ENCODE results near the gene STARD3. TPM values are rescaled to one million over a fixed set of nuclear protein-coding genes. Genes with fewer than 3 reads are reported as not detected.

STARD3 gene
- total and polyA plus RNA-seq, 2 of the 13 experiments (the other 11 are each of a cell fraction or from before 2014, with no cell fraction given), result 34.6 to 100 TPM

DNA sequence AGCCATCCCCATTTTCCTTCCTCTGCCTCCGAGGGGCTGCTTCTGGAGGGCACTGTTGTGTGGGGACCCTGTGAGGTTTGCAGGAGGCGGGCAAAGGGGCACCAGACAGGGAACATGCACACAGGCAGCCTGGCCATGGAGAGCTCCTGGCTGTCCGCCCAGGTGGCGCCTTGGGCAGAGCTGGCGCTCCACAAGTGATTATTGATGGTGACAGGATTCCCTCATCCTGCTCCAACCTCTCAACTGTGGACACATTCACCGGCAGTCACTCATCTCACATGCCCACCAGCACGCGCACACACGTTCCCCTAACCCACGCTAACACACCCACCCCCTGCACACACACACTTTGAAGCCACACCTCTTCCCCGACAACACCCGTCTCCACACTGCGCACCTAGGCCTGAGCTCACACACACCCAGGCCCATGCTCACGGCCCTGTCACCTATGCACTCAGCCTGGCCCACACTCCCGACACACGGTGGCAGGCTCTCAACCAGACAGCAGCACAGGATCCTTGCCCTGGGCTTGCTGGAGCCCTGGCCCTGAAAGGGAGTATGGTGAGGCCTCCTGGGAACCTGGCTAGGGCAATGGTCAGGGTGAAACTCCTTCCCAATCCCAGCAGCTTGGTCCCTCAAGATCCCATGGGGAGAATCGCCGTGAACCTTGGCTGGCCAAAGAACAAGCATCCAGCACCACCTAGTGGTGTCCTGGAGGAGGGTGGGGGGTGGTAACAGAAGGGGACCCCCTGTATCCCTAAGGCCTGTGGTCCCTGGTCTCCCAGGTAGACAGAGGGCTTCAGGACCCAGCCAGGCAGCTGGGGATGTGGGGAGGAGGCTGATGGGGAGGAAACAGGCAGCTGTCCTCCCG lies 34.9 kb downstream of the STARD3 start (continued):
- peak; percentile 88; the same call in 1 of the 2 replicates for TF ChIP-seq ZNF772 (CRISPR knock-in tag; IDR thresholded peaks at IDR 0.05)
- TF ChIP-seq, protein P1, sequence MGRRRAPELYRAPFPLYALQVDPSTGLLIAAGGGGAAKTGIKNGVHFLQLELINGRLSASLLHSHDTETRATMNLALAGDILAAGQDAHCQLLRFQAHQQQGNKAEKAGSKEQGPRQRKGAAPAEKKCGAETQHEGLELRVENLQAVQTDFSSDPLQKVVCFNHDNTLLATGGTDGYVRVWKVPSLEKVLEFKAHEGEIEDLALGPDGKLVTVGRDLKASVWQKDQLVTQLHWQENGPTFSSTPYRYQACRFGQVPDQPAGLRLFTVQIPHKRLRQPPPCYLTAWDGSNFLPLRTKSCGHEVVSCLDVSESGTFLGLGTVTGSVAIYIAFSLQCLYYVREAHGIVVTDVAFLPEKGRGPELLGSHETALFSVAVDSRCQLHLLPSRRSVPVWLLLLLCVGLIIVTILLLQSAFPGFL (CRISPR knock-in tag; IDR thresholded peaks at IDR 0.05), result no peak
- TF ChIP-seq ZBTB33 (CRISPR knock-in tag; IDR thresholded peaks at IDR 0.05), result peak; percentile 13; the same call in 1 of the 2 replicates
- 0 out of 2 replicates have a peak, but pooled peaks have one; percentile 57 for TF ChIP-seq ZNF44 (CRISPR knock-in tag; IDR thresholded peaks at IDR 0.05)
- 0 out of 2 replicates have a peak, but pooled peaks have one; percentile 62 for TF ChIP-seq ZNF761 (CRISPR knock-in tag; conservative IDR thresholded peaks at IDR 0.05)
- peak; percentile 63; the same call in 1 of the 2 replicates for TF ChIP-seq SP4 (CRISPR knock-in tag; IDR thresholded peaks at IDR 0.05)
- no peak for TF ChIP-seq ARID5B (CRISPR knock-in tag; IDR thresholded peaks at IDR 0.05)
- no peak for TF ChIP-seq NCOR1 (IDR thresholded peaks at IDR 0.05; ENCODE audit: borderline replicate concordance, low read length)
- peak; percentile 57; the same call in 1 of the 2 replicates for TF ChIP-seq ZNF576 (CRISPR knock-in tag; IDR thresholded peaks at IDR 0.05)
- TF ChIP-seq ZNF431 (CRISPR knock-in tag; IDR thresholded peaks at IDR 0.05; ENCODE audit: borderline replicate concordance, low read depth), result no peak
- peak; percentile 68; the same call in 1 of the 2 replicates for TF ChIP-seq ZNF891 (CRISPR knock-in tag; IDR thresholded peaks at IDR 0.05)
- no peak for TF ChIP-seq ZNF33A (CRISPR knock-in tag; IDR thresholded peaks at IDR 0.05; ENCODE audit: borderline replicate concordance)
- no peak for TF ChIP-seq HNF4G (IDR thresholded peaks at IDR 0.05; ENCODE audit: borderline replicate concordance, low read depth, low read length)
- TF ChIP-seq HNF4G (CRISPR knock-in tag; IDR thresholded peaks at IDR 0.05; ENCODE audit: borderline replicate concordance, low read depth), result peak; percentile 29; the same call in 1 of the 2 replicates
- peak; percentile 87 for TF ChIP-seq IRF2 (CRISPR knock-in tag; IDR thresholded peaks at IDR 0.05)
- no peak for TF ChIP-seq HHEX (CRISPR knock-in tag; IDR thresholded peaks at IDR 0.05)
- no peak for TF ChIP-seq ZBTB43 (CRISPR knock-in tag; conservative IDR thresholded peaks at IDR 0.05)
- 0 out of 2 replicates have a peak, but pooled peaks have one; percentile 14 for TF ChIP-seq FOXK1 (CRISPR knock-in tag; IDR thresholded peaks at IDR 0.05; ENCODE audit: borderline replicate concordance, low read depth)
- TF ChIP-seq CEBPB (IDR thresholded peaks at IDR 0.05; ENCODE audit: borderline replicate concordance, low read depth, low read length), result no peak
- TF ChIP-seq CC2D1A (CRISPR knock-in tag; IDR thresholded peaks at IDR 0.05), result peak; percentile 84; the same call in 1 of the 2 replicates

All from HepG2 (cell line).